GM12878 (cell line): ENCODE results near the gene TYRO3. TPM values are rescaled to one million over a fixed set of nuclear protein-coding genes. Genes with fewer than 3 reads are reported as not detected.
"Not testable (repeated sequence)": the region's sequence is repeated elsewhere in the genome, so short reads cannot be mapped to it uniquely, and the experiment has no call there.

ENCODE experiments used
- ATAC-seq: fragments of 200-7000 bp; cut with Tn5 transposase; 3 replicates; pipeline ENCODE4 v1.9.1; 2020; ENCODE audit warnings: mild to moderate bottlenecking, moderate library complexity
- BruUV-seq: library from RNA; stranded (reverse); fragments of 400-500 nt; replicated peaks from 2 replicates; lab custom pipeline; 2021; lab: Mats Ljungman, UMichigan
- CTCF ChIA-PET: fragments of 300-600 bp; sonication (Branson Sonifier 250); formaldehyde crosslinking; extraction: SDS; loops from one replicate; lab custom pipeline; 2021; ENCODE audit warnings: inconsistent platforms; lab: Yijun Ruan, JAX
- POLR2A ChIA-PET: fragments of 350-600 bp; formaldehyde crosslinking; extraction: SDS; loops from one replicate; lab custom pipeline; 2021; ENCODE audit warnings: inconsistent platforms; lab: Charles Lee
- RAD21 ChIA-PET: fragments of 300-600 bp; sonication (Branson Sonifier 250); formaldehyde crosslinking; loops from one replicate; lab custom pipeline; 2023; ENCODE audit warnings: antibody characterized with exemption; ENCODE audit not compliant: unreplicated experiment; lab: Charles Lee
- SMC1A ChIA-PET: fragments of 300-600 bp; sonication (Branson Sonifier 250); formaldehyde crosslinking; loops from one replicate; lab custom pipeline; 2023; ENCODE audit not compliant: unreplicated experiment, uncharacterized antibody; lab: Charles Lee
- DNase-seq: peaks from one replicate; pipeline ENCODE4 v3.0.0-alpha.2; 2011; ENCODE audit warnings: low read depth, low spot score
- FAIRE-seq: peaks from 3 replicates; lab custom pipeline; 2011; peaks lifted over from hg19 to GRCh38; lab: Jason Lieb, UNC
- H2AFZ ChIP-seq: 2 replicates; pipeline ENCODE4 v1.6.0; 2011; ENCODE audit warnings: low read depth, low read length, control low read depth; ENCODE audit not compliant: control insufficient read depth
- H3K27ac ChIP-seq: 2 replicates; pipeline ENCODE4 v1.5.1; 2011; ENCODE audit warnings: control low read depth; ENCODE audit not compliant: control insufficient read depth, insufficient read depth
- H3K27me3 ChIP-seq, 2 experiments: replicated peaks in 1 of 2; 2 replicates each; pipeline versions ENCODE4 v1.6.0 to v1.6.1; 2011; ENCODE audit warnings: low read length in 1 of 2; ENCODE audit not compliant: control insufficient read depth in 2 of 2, insufficient read depth in 2 of 2
- H3K36me3 ChIP-seq, 2 experiments: 2 replicates each; pipeline ENCODE4 v1.5.1; 2011; ENCODE audit warnings: low read length in 1 of 2; ENCODE audit not compliant: control insufficient read depth in 2 of 2, insufficient read depth in 2 of 2
- H3K4me1 ChIP-seq: 2 replicates; pipeline ENCODE4 v1.6.1; 2011; ENCODE audit warnings: mild to moderate bottlenecking, low read length, moderate library complexity, mixed read lengths; ENCODE audit not compliant: control insufficient read depth, insufficient read depth
- H3K4me2 ChIP-seq: 2 replicates; pipeline ENCODE4 v1.6.0; 2011; ENCODE audit warnings: control low read depth; ENCODE audit not compliant: control insufficient read depth, insufficient read depth
- H3K4me3 ChIP-seq: fragments of 200-600 bp; sonication (generic); 2 replicates; pipeline ENCODE4 v1.5.1; 2016
- H3K79me2 ChIP-seq: 2 replicates; pipeline ENCODE4 v1.6.0; 2011; ENCODE audit warnings: low read length; ENCODE audit not compliant: control insufficient read depth, insufficient read depth
- H3K9ac ChIP-seq: 2 replicates; pipeline ENCODE4 v1.8.0; 2011; ENCODE audit warnings: low read length, control low read depth, mixed read lengths; ENCODE audit not compliant: control insufficient read depth, insufficient read depth
- H3K9me3 ChIP-seq: replicated peaks from 3 replicates; pipeline ENCODE4 v1.5.1; 2011; ENCODE audit warnings: mild to moderate bottlenecking, low read length; ENCODE audit not compliant: control insufficient read depth, insufficient read depth
- H4K20me1 ChIP-seq: 2 replicates; pipeline ENCODE4 v1.6.0; 2011; ENCODE audit not compliant: control insufficient read depth, insufficient read depth
- JUNB ChIP-seq: IDR thresholded peaks from 2 replicates; pipeline ENCODE4 v1.6.1; 2016; ENCODE audit warnings: antibody characterized with exemption, mild to moderate bottlenecking
- TBL1XR1 ChIP-seq: IDR thresholded peaks from 2 replicates; pipeline ENCODE4 v1.6.1; 2012; ENCODE audit warnings: low read depth, low read length, improper control_type of control experiment
- YBX1 ChIP-seq: fragments of 450-650 bp; IDR thresholded peaks from 2 replicates; pipeline ENCODE4 v1.6.1; 2016; ENCODE audit warnings: antibody characterized with exemption
- ZNF207 ChIP-seq: fragments of 450-650 bp; IDR thresholded peaks from 2 replicates; pipeline ENCODE4 v1.6.1; 2014; ENCODE audit warnings: antibody characterized with exemption, mild to moderate bottlenecking, borderline replicate concordance
- WGBS: methylation state at CpG from one replicate; pipeline ENCODE4 v1.1.6; 2016; ENCODE audit warnings: low lambda C conversion rate; ENCODE audit not compliant: insufficient replicate concordance, insufficient coverage; ENCODE audit errors: missing lambda C conversion rate; 5-methylcytosine and 5-hydroxymethylcytosine counted together
- in situ Hi-C: fragments of 300-500 bp; cut with MboI; formaldehyde crosslinking; loops from 9 replicates; pipeline ENCODE4 v1.14.3; 2018; ENCODE audit warnings: mixed read lengths
- intact Hi-C: fragments of 100-400 bp; cut with micrococcal nuclease; formaldehyde crosslinking; loops from one replicate; pipeline ENCODE4 v1.14.2; 2022; ENCODE audit not compliant: unreplicated experiment
- polyA plus RNA-seq, 11 experiments: library from polyadenylated mRNA; depleted of rRNA in 4 of 11; unstranded in 6 of 11; stranded (reverse) in 5 of 11; fragments of >200 nt; fragmentation: Nextera tagmentation in 4 of 11; fragmentation: Illumina TruSeq in 1 of 11; extraction: Ambion mirVana in 4 of 11; extraction: Trizol in 1 of 11; gene quantifications; 1 replicate in 1 of 11; 2 replicates in 10 of 11; pipeline versions ENCODE4 v1.2.1 to v1.2.3, GENCODE V29; 2011 to 2016; ENCODE audit warnings: inconsistent platforms in 2 of 11, missing spikeins in 2 of 11, low read depth in 1 of 11
- total RNA-seq, 4 experiments: library from RNA; depleted of rRNA in 3 of 4; stranded (reverse); fragments of >200 nt in 3 of 4; fragmentation: Illumina TruSeq in 1 of 4; extraction: Trizol in 1 of 4; gene quantifications; 2 replicates each; pipeline versions ENCODE4 v1.2.1 to v1.2.3, GENCODE V29; 2013 to 2021

The TYRO3 gene
- total and polyA plus RNA-seq, 10 of the 15 experiments (the other 5 are each of a cell fraction or from before 2014, with no cell fraction given), result 0.06 to 0.28 (median 0.13) TPM; not detected in 4

DNA sequence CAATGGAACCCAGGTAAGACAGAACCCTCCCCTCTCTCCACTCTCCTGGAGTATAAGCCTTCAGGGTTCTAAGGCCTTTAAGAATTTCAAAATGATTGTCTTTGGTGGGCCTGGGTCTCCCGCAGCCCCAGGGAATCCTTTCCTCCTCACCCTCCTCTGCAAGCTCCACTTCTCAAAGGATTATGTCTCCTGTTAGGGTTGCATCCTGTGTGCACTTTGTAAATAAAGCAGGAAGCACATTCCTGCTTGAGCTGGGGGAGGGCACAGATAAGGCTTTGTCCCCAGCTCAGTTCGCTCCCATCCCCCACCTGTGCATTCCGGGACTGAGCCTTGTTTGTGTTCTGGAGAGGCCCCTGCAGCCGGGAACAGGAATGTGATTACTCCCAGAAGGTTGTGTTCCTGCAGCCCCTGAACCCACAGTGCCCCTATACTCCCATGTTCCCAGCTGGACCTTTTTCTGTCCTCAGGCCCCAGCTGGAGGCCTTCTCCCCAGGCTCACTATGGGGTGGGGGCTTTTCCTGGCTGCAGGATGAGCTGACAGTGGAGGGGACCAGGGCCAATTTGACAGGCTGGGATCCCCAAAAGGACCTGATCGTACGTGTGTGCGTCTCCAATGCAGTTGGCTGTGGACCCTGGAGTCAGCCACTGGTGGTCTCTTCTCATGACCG, 9.5 kb downstream of the TYRO3 start:
- Histone ChIP-seq H3K4me3 (no peak overlapping the region), H2AFZ (no peak overlapping the region), H3K27me3 (peaks cover 0 to 1% of the 10 kb centered on the region in 2 experiments; a peak in 1 of 4 replicates), H3K4me1 (no peaks in the 10 kb centered on the region), H3K4me2 (no peak overlapping the region), H3K9me3 (no peaks in the 10 kb centered on the region)
- RAD21 ChIA-PET, result no interaction called here
- ATAC-seq (no peak), FAIRE-seq (no peak)
- BruUV-seq, result no TSS peak
- 51% methylated on average over 8 of the region's 8 CpGs for WGBS
- intact Hi-C loops, result no loop called here
- TF ChIP-seq ZNF207 (no peak), JUNB (no peak), TBL1XR1 (no peak), YBX1 (no peak)
- TF ChIP-seq, all 136 proteins: peak for 0
- no peak for DNase-seq
- in situ Hi-C loops, result no loop called here
- no peaks in the 10 kb centered on the region for H3K79me2 ChIP-seq
- POLR2A ChIA-PET, result no interaction called here
- H3K9ac ChIP-seq, result no peak overlapping the region
- H3K27ac ChIP-seq, result no peak overlapping the region
- SMC1A ChIA-PET, result interaction anchor here (1.1 kb wide), 1 partner anchor 10 kb away, joined by 4 read pairs; no protein-coding TSS in a partner anchor
- H3K36me3 ChIP-seq, result no peaks in the 10 kb centered on the region
- no peaks in the 10 kb centered on the region for H4K20me1 ChIP-seq
- CTCF ChIA-PET, result interaction anchor here (1.0 kb wide), 1 partner anchor 11 kb away, joined by 3 read pairs; no protein-coding TSS in a partner anchor

DNA sequence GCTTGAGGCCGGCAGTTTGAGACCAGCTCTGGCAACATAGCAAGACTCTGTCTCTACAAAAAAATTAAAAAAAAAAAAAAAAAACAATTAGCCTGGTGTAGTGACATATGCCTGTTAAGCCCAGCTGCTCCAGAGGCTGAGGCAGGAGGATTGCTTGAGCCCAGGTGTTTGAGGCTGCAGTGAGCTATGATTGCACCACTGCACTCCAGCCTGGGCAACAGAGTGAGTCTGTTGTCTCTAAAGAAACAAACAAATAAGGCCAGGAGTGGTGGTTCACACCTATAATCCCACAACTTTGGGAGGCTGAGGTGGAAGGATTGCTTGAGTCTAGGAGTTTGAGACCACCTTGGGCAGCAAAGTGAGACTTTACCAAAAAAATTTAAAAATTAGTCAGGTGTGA, 10.2 kb downstream of the TYRO3 start:
- DNase-seq, H3K4me1 ChIP-seq, ATAC-seq, H3K9me3 ChIP-seq, H3K9ac ChIP-seq, H3K4me3 ChIP-seq, H3K36me3 ChIP-seq, POLR2A ChIA-PET, H3K27ac ChIP-seq, H2AFZ ChIP-seq, BruUV-seq, FAIRE-seq, H3K79me2 ChIP-seq, RAD21 ChIA-PET, H3K4me2 ChIP-seq, intact Hi-C loops, H4K20me1 ChIP-seq, in situ Hi-C loops, H3K27me3 ChIP-seq: not testable (repeated sequence)
- CTCF ChIA-PET, result interaction anchor here (0.6 kb wide), 1 partner anchor 241 kb away, joined by 3 read pairs; no protein-coding TSS in a partner anchor
- SMC1A ChIA-PET, result interaction anchor here (0.6 to 1.1 kb wide), 2 partner anchors 10 to 89 kb away, joined by 3 to 4 read pairs; no protein-coding TSS in a partner anchor
- WGBS, result 60% methylated on average over 1 of the region's 1 CpG
